GM13976 (cell line): Measurements from ENCODE around the gene ITGB6.

Source experiments
- DNase-seq: peaks from one replicate; pipeline ENCODE4 v3.0.0; 2012; ENCODE audit warnings: low spot score
- CTCF ChIP-seq: IDR thresholded peaks from 2 replicates; pipeline ENCODE4 v1.5.1; 2012; ENCODE audit warnings: borderline replicate concordance, mild to moderate bottlenecking; ENCODE audit not compliant: insufficient read depth; ENCODE audit errors: extremely low read depth, missing control alignments, control extremely low read depth
- in situ Hi-C: fragments of 300-500 bp; cut with MboI; formaldehyde crosslinking; loops from one replicate; pipeline ENCODE4 v1.12.0; 2022; ENCODE audit warnings: low sequenced_read_pairs, mixed read lengths, inconsistent platforms; ENCODE audit not compliant: unreplicated experiment

The ITGB6 gene

DNA sequence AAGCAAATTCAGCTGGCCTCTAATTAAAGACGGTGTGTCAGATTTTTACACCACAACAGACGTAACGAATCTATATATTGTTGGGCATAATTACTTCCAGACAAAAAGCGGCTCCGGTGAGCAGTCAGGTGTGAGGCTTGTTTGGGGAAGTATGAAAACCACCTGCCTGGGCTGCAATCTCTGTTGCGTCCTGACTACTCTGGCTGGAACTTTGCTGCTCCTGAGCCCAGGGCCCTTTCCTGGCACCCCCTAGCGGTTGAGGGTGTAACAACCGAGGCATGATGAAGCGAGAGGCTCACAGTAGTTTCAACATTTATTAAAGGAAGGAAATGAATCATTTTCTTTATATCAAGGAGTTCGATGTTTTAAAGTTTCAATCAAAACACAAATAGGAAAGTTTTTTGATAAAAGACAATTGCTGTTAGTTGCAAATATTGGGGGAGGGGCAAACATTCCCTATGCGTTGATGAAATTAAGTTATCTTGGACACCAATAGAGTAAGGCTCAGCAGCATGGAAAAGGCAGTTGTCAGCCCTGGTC is 10.6 kb upstream of the ITGB6 start:
- peak; percentile 75 for DNase-seq
- TF ChIP-seq CTCF = peak; percentile 87
- in situ Hi-C loops = no loop called here

- DNase-seq = no peak
- no peak for TF ChIP-seq CTCF
- in situ Hi-C loops = loop anchor here (10.0 kb wide), 1 partner anchor 105 kb away; no protein-coding TSS in a partner anchor
Observed at GRCh38 chr2:160209516-160209856, 9.4 kb upstream of the ITGB6 start.

DNA sequence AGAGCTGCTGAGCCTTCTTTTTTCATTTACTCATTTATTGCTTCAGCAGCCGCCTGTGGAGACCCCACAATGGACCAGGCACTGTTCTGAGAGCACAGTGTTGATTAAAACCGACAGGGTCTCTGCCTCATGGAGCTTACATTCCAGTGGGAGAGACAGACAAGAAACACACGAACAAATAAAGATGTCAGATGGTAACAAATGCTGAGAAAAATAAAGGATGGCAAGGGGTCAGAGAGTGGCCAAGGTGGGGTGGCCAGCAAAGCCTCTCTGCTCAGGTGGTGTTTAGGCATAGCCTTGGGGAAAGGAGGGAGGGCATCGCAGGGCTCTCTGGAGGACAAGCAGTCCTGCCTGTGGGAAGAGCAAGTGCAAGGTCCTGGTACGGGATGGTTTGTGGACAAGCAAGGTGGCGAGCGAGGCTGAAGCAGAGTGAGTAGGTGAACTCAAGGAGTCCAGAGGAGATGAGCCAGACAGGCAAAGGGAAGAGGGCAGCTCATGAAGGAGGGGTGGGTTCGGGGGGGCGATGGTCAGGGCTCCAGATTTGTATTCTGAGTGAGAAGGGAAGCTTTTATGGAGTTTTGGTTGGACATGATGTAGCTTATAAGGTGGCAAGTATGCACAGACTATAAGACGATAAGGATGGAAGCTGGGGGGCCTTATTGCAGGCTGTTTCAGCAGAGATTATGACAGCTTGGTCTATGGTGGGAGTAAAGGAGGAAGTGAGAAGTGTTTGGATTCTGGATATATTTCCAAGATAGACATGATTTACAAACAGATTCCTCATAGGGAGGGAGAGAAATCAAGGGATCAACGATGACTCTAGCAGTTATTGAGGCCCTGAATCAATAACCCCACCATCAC is 8.8 kb upstream of the ITGB6 start:
- DNase-seq = no peak
- in situ Hi-C loops = loop anchor here (10.0 kb wide), 1 partner anchor 104 kb away; no protein-coding TSS in a partner anchor
- no peak for TF ChIP-seq CTCF

DNA sequence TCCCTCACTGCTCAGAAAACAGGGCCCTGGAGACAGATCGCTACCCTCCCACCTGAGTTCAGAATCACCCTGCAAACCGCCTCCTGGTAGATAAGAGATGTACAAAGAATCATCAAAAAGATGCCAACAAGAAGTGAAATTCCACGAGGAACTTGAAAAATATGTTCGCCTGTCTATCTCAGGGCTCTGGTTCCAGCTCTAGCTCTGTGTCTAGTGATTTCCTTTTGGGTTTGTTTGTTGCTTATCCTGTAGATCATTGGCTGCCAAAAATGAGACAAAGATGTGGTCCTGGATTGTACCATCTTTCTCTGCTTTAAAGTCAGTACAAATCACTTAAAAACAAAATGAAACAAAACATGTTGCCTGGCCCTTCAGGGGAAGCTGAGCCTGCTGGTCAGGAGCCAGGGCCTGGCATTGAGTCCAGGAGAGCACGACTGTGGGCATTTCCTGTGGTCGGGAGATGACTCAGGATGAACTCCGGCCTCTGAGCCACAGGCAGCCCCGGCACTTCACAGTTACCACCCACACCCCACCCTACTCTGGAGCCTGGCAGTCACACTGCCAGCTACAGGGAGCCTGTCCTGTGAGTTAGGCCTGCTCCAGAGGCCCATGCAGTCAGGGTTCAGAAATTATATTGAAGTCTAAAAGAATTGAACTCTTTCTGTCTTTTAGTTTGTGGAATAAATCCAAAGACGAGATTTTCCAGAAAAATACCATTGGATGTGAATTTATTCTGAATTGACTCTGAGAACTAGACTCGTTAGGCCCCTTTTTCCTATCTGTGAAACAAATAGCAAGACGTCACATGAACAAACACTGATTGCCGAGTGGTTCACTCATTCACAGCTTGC is 8.0 kb upstream of the ITGB6 start:
- no peak for DNase-seq
- in situ Hi-C loops = loop anchor here (10.0 kb wide), 1 partner anchor 103 kb away; no protein-coding TSS in a partner anchor
- TF ChIP-seq CTCF = no peak

- in situ Hi-C loops = loop anchor here (10.0 kb wide), 1 partner anchor 102 kb away; no protein-coding TSS in a partner anchor
- TF ChIP-seq CTCF = no peak
- no peak for DNase-seq
Observed at GRCh38 chr2:160207271-160207670, 7.2 kb upstream of the ITGB6 start.

DNA sequence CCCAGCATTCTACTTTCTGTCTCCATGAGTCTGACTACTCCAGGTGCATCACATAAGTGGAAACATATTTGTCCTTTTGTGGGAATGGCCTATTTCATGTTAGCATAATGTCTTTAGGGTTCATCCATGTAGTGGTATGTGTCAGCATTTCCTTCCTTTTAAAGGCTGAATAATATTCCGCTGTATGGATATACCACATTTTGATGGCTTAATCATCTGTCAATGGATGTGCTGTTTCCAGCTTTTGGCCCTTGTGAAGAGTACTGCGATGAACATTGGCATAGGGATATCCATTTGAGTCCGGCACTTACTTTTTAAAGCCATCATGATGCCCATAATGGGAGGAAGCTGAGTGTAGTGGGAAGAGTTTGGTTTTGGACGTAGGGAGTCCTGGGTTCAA is 6.4 kb upstream of the ITGB6 start:
- in situ Hi-C loops = loop anchor here (10.0 kb wide), 1 partner anchor 102 kb away; no protein-coding TSS in a partner anchor
- DNase-seq = no peak
- no peak for TF ChIP-seq CTCF
